Body of pancreas (tissue), 4 donors: ENCODE measurements around the gene BNIP2. TPM values are rescaled to one million over a fixed set of nuclear protein-coding genes. Genes with fewer than 3 reads are reported as not detected.

Source experiments
- ATAC-seq: fragments of 150-250 bp; one replicate; pipeline ENCODE4 v1.9.1; 2016
- DNase-seq, 4 donors: peaks; one replicate each; pipeline ENCODE4 v3.0.0-alpha.2; 2019
- H3K27ac ChIP-seq, 4 donors: fragments of 200-600 bp; sonication (generic); 1 replicate in 3 of 4; 2 replicates in 1 of 4; pipeline versions ENCODE4 v1.5.1 to v1.6.1; 2016 to 2019; ENCODE audit warnings: mild to moderate bottlenecking in 1 of 4, mixed read lengths in 1 of 4, moderate library complexity in 1 of 4
- H3K27me3 ChIP-seq, 2 donors: fragments of 200-600 bp; sonication (generic); one replicate each; pipeline ENCODE4 v1.6.0; 2016; ENCODE audit warnings: mild to moderate bottlenecking in 1 of 2
- H3K36me3 ChIP-seq, 2 donors: fragments of 200-600 bp; sonication (generic); replicated peaks in 1 of 2; 2 replicates each; pipeline ENCODE4 v1.5.1; 2016; ENCODE audit warnings: low read depth in 2 of 2; ENCODE audit not compliant: insufficient read depth in 1 of 2
- H3K4me1 ChIP-seq: fragments of 200-600 bp; sonication (generic); one replicate; pipeline ENCODE4 v1.6.0; 2016
- H3K4me3 ChIP-seq, 2 donors: fragments of 200-600 bp; sonication (generic); 1 replicate in 1 of 2; 2 replicates in 1 of 2; pipeline ENCODE4 v1.5.1; 2016 to 2019
- H3K9me3 ChIP-seq, 3 donors: fragments of 200-600 bp; sonication (generic); 1 replicate in 2 of 3; 2 replicates in 1 of 3; pipeline ENCODE4 v1.5.1; 2016
- POLR2A ChIP-seq, 3 donors: fragments of 450-650 bp; IDR thresholded peaks; one replicate each; pipeline ENCODE4 v1.6.1; 2016; ENCODE audit warnings: antibody characterized with exemption in 3 of 3, mild to moderate bottlenecking in 2 of 3
- WGBS, 2 donors: methylation state at CpG; one replicate each; pipeline ENCODE4 v1.1.5; 2017; 5-methylcytosine and 5-hydroxymethylcytosine counted together
- intact Hi-C: fragments of 100-400 bp; cut with DNase I; formaldehyde crosslinking; loops from one replicate; pipeline ENCODE4 v1.15.1; 2023
- total RNA-seq, 2 donors: library from RNA; depleted of rRNA; stranded (reverse); fragments of >200 nt; gene quantifications; one replicate each; pipeline ENCODE4 v1.1.0, GENCODE V29; 2016
- TF ChIP-seq, protein P1 (sequence below), 7 experiments: fragments of 450-650 bp in 4 of 7; fragments of 200-600 bp in 3 of 7; sonication (generic) in 3 of 7; IDR thresholded peaks; one replicate each; pipeline ENCODE4 v1.5.1; 2016 to 2019; ENCODE audit warnings: antibody characterized with exemption in 7 of 7

Gene BNIP2
- total RNA-seq, 2 donors from 2014 or later: 44.2 to 91.1 TPM

- no peak for TF ChIP-seq POLR2A (IDR thresholded peaks at IDR 0.05)
- TF ChIP-seq, protein P1, sequence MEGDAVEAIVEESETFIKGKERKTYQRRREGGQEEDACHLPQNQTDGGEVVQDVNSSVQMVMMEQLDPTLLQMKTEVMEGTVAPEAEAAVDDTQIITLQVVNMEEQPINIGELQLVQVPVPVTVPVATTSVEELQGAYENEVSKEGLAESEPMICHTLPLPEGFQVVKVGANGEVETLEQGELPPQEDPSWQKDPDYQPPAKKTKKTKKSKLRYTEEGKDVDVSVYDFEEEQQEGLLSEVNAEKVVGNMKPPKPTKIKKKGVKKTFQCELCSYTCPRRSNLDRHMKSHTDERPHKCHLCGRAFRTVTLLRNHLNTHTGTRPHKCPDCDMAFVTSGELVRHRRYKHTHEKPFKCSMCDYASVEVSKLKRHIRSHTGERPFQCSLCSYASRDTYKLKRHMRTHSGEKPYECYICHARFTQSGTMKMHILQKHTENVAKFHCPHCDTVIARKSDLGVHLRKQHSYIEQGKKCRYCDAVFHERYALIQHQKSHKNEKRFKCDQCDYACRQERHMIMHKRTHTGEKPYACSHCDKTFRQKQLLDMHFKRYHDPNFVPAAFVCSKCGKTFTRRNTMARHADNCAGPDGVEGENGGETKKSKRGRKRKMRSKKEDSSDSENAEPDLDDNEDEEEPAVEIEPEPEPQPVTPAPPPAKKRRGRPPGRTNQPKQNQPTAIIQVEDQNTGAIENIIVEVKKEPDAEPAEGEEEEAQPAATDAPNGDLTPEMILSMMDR (IDR thresholded peaks at IDR 0.05): no peak
- no peaks in the 10 kb centered on the region for H3K9me3 ChIP-seq
- H3K27me3 ChIP-seq: no peaks in the 10 kb centered on the region
- DNase-seq: no peak
- WGBS, 2 donors: 83 to 87% methylated on average over 1 of the region's 1 CpG
- H3K4me1 ChIP-seq: no peaks in the 10 kb centered on the region
- peaks cover 0 to 60% of the 10 kb centered on the region in 2 donors for H3K36me3 ChIP-seq
- no peak for ATAC-seq
- no peak overlapping the region for H3K27ac ChIP-seq
- intact Hi-C loops: no loop called here
- H3K4me3 ChIP-seq: no peak overlapping the region
Observed at GRCh38 chr15:59678172-59678571, 10.9 kb downstream of the BNIP2 start.

- DNase-seq: no peak
Observed at GRCh38 chr15:59676565-59676964, 12.6 kb downstream of the BNIP2 start.

DNA sequence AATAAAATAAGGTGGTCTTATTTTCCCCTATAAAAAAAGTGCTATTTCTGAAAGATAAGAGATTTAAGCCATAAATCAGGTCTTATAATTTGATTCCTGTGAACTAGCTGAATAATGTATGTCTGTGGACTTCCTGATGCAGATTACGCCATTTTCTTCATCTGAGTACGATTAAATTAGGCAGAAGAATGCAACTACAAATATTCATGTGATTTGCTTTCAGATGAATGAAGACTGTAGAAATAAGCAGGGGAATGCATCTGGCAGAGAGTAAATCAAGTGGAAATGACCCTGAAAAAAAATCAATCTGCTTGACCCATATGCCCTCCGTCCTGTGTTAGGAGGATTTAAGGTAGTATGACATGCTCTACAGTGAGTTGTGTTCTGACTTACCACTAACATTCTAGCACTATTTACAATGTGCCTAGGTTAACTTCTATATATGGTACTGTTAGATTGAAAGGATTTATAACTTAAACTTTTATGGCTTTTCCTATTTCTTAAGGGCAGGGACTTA is 14.7 kb downstream of the BNIP2 start:
- TF ChIP-seq, protein P1 (IDR thresholded peaks at IDR 0.05): no peak
- no peak for TF ChIP-seq POLR2A (IDR thresholded peaks at IDR 0.05)
- DNase-seq (no peak), ATAC-seq (no peak)
- 76 to 85% methylated on average over 3 of the region's 3 CpGs for WGBS, 2 donors
- H3K27ac ChIP-seq: no peak overlapping the region
- H3K9me3 ChIP-seq: no peaks in the 10 kb centered on the region
- intact Hi-C loops: no loop called here
- H3K27me3 ChIP-seq: no peaks in the 10 kb centered on the region
- H3K36me3 ChIP-seq: peaks cover 0 to 55% of the 10 kb centered on the region in 2 donors
- H3K4me3 ChIP-seq: no peak overlapping the region
- no peaks in the 10 kb centered on the region for H3K4me1 ChIP-seq

More at GRCh38 chr15:59676565-59676964, 12.6 kb downstream of the BNIP2 start:
- intact Hi-C loops: no loop called here
- 97 to 99% methylated on average over 23 of the region's 23 CpGs for WGBS, 2 donors
- TF ChIP-seq POLR2A (IDR thresholded peaks at IDR 0.05): no peak
- TF ChIP-seq, protein P1 (IDR thresholded peaks at IDR 0.05): no peak
- Histone ChIP-seq H3K4me1 (no peaks in the 10 kb centered on the region), H3K36me3 (peaks cover 0 to 63% of the 10 kb centered on the region in 2 donors), H3K27ac (no peak overlapping the region), H3K9me3 (no peaks in the 10 kb centered on the region), H3K4me3 (no peak overlapping the region), H3K27me3 (no peaks in the 10 kb centered on the region)
- no peak for ATAC-seq

- Histone ChIP-seq H3K4me3 (no peak overlapping the region), H3K27me3 (no peaks in the 10 kb centered on the region), H3K27ac (no peak overlapping the region), H3K9me3 (no peaks in the 10 kb centered on the region), H3K36me3 (peaks cover 0 to 37% of the 10 kb centered on the region in 2 donors), H3K4me1 (no peaks in the 10 kb centered on the region)
- 81 to 91% methylated on average over 8 of the region's 8 CpGs for WGBS, 2 donors
- TF ChIP-seq, protein P1 (IDR thresholded peaks at IDR 0.05): no peak
- TF ChIP-seq POLR2A (IDR thresholded peaks at IDR 0.05): no peak
- ATAC-seq (no peak), DNase-seq (no peak)
- intact Hi-C loops: no loop called here
Observed at GRCh38 chr15:59668556-59668955, 20.6 kb downstream of the BNIP2 start.

DNA sequence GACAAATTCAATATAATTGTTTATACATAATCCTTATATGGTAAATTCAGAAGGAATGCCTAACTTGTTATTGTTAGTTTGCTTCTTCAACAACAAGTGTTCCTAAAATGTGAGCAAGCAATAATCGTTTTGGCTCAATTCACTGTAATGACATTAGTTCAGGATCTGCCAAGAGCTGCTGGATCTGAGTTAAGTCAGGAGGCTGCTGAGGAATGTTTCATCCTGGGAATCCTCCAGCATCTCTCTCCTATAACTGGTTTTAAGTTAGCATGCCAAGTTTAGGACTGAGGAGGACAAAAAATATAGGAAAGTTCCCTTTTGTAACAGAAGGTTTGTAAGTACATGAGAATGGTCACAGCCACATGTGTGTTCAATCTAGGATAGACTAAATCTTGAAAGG is 26.9 kb downstream of the BNIP2 start:
- no peaks in the 10 kb centered on the region for H3K27me3 ChIP-seq
- WGBS, 2 donors: 65 to 67% methylated on average over 1 of the region's 1 CpG
- no peak for TF ChIP-seq POLR2A (IDR thresholded peaks at IDR 0.05)
- TF ChIP-seq, protein P1 (IDR thresholded peaks at IDR 0.05): no peak
- H3K4me1 ChIP-seq: peaks cover 4% of the 10 kb centered on the region
- ATAC-seq (no peak), DNase-seq (no peak)
- H3K27ac ChIP-seq: no peak overlapping the region
- peaks cover 0 to 11% of the 10 kb centered on the region in 2 donors for H3K36me3 ChIP-seq
- no peak overlapping the region for H3K4me3 ChIP-seq
- intact Hi-C loops: no loop called here
- no peaks in the 10 kb centered on the region for H3K9me3 ChIP-seq
